NCI-H345 (cell line): ENCODE data around the gene MRPL22.
"Not testable (repeated sequence)": the region's sequence is repeated elsewhere in the genome, so short reads cannot be mapped to it uniquely, and the experiment has no call there.

Experiments
- DNase-seq: peaks from one replicate; lab custom pipeline; 2025; lab: John Stamatoyannopoulos, UW

Gene MRPL22

DNA sequence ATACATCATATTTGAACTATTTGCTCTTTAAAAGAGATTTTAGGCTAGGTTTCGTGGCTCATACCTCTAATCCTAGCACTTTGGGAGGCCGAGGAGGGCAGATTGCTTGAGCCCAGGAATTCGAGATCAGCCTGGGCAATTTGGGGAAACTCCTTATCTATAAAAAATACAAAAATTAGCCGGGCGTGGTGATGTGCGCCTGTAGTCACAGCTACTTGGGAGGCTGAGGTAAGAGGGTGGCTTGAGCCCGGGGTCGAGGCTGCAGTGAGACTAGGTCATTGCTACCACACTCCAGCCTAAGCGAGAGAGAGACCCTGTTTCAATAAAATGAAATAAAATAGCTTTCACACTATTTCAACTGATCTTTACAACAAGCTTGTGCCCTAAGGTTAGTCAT is 500 bp upstream of the MRPL22 start:
- DNase-seq, result no peak

DNA sequence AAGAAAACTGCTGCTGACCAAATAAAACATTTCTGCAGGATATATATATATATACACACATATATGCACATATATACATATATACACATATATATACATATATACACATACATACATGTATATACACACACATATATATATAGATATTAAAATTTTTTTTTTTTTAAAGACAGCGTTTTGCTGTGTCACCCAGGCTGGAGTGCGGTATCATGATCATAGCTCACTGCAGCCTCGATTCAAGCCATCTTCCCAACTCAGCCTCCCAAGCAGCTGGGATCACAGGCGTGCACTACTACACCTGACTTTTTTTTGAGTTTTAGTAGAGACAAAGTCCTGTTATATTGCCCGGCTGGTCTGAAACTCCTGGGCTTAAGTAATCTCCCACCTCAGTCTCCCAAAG is 2.7 kb downstream of the MRPL22 start:
- DNase-seq, result no peak

- no peak for DNase-seq
These were observed 3.8 kb downstream of the MRPL22 start for GRCh38 chr5:154944716-154945115.

DNA sequence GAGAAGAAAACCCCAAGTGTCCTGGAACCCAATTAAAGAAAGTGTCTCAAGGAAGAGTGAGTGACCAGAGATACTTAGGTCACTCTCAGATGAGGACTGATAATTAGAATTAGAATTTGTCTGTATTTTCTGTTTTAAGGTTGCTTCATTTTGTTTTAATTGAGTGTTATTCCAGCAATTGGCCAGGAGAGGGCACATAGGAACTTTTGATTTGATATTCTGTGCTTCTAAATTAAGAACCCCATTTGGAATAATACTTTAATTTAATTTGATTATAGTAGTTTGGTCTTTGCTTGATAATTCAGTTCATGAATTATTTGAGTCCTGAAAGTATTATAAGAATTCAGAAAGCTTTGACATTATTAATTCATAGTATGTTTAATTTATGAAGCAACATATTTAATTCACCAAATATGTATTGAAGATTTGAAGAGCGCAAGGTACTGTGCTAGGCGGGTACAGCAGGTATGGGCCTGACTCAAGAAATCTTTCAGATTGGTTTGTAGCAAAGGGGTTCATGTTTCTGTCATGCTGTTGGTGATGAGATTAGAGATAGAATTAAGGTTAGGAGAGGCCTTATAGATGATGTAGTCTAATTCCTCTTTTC is 4.9 kb downstream of the MRPL22 start:
- no peak for DNase-seq

DNA sequence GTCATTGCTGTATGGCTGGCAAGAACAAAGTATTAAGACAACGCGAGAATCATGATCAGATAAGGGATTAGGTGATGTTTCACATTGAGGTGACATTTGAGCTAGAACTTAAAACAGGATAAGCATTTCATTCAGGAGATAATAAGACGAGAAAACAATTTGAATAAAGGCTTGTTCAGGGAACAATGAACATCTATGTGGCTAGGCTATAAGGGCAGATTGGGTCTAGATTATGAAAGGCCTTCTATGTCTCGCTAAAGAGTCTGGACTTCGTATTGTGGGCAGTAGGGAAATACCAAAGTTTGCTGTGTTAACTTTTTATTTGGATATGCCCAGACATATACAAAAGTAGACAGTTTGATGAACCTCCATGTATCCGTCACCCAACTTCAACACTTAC is 6.9 kb downstream of the MRPL22 start:
- no peak for DNase-seq

- no peak for DNase-seq
These were observed 7.4 kb downstream of the MRPL22 start for GRCh38 chr5:154948313-154948712.

- DNase-seq, result no peak
These were observed 8.9 kb downstream of the MRPL22 start for GRCh38 chr5:154949781-154950180.

GRCh38 chr5:154956712-154957111 is 15.8 kb downstream of the MRPL22 start:
- DNase-seq, result no peak

- no peak for DNase-seq
These were observed 21.6 kb downstream of the MRPL22 start for GRCh38 chr5:154962494-154962893.

DNA sequence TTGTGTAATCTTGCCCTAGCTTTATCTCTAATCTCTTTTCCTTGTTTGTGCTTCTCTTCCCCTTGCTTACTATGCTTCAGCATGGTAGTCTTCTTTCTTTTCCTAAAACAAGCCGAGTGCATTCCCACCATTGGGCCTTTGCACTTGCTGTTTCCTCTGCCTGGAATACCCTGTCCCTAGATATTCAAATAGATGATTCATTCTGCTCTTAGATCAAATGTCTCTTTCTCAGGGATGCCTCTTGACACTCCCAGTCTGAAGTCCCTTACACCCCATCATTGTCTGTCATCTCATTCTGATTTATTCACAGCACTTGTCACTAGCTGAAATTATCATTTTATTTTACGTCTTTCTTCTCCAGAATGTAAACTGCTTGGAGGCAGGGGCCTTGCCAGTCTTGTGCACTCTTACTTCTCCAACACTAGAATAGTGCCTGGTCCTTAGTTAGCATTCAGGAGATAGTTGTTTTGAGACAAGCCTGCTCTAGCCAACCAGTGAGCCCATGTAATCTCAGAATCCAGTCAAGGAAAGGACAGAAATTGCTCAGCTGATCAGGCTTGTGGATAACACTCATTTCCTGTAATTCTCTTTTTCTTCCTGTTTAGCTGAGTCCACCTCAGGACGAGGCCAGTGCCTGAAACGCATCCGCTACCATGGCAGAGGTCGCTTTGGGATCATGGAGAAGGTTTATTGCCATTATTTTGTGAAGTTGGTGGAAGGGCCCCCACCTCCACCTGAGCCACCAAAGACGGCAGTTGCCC is 25.4 kb downstream of the MRPL22 start:
- DNase-seq, result no peak

GRCh38 chr5:154966874-154967273 is 26.0 kb downstream of the MRPL22 start:
- DNase-seq, result no peak

GRCh38 chr5:154967421-154968024 is 26.6 kb downstream of the MRPL22 start:
- no peak for DNase-seq

DNA sequence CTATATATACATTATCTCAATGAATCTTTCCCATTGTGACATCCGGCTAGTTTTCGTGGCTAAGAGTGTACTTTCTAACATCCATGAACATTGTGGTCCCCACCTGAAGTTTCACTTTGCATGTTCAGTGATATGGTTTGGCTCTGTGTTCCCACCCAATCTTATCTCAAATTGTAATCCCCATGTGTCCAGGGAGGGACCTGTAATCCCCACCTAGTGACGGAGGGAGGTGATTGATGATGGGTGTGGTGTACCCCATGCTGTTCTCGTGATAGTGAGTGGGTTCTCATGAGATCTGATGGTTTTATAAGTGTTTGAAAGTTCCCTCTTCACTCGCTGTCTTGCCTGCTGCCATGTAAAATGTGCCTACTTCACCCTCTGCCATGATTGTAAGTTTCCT is 28.1 kb downstream of the MRPL22 start:
- no peak for DNase-seq

DNA sequence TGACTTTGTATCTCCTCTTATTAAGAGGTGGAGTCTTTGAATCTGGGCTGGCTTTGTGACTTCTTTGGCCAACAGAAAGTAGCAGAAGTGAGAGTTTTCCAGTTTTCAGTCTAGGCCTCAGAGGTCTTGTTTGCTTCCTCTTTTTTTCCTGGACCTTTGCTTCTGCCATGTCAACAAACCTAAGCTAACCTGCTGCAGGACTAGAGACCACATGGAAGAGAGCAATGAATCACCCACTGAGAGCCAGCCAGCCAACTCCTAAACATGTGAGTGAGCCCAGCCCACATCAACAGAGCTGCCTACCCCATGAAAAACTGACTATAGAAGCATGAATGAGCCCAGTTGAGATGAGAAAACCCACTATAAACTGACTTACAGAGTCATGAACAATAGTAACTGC is 29.9 kb downstream of the MRPL22 start:
- no peak for DNase-seq

DNA sequence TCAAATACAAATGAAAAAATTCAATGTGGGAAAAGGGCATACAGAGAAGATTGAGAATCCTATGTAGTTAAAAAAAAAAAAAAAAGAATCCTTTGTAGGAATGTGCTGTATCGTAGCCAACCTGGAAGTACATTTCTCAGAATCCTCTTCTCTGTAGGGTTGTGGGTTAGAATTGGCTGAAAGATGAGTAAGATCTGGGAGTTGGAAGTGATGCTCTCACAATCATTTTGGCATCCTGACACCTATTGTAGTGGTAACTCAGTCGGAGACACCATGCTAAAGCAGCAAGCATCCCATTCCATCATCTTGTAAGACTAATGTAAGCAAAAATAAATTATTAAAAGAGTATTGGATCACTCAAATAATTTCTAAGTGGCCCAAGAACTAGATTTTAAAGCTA is 30.6 kb downstream of the MRPL22 start:
- DNase-seq, result no peak

GRCh38 chr5:154972476-154973080 is 31.7 kb downstream of the MRPL22 start:
- DNase-seq, result peak; percentile 18

DNA sequence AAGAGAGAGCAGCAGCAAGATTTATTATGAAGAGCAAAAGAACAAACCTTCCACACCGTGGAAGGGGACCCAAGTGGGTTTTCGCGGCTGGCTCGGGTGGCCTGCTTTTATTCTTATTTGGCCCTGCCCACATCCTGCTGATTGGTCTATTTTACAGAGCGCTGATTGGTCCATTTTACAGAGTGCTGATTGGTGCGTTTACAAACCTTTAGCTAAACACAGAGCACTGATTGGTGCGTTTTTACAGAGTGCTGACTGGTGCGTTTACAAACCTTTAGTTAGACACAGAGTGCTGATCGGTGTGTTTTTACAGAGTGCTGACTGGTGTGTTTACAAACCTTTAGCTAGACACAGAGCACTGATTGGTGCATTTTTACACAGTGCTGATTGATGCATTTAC is 35.2 kb downstream of the MRPL22 start:
- DNase-seq, result not testable (repeated sequence)

DNA sequence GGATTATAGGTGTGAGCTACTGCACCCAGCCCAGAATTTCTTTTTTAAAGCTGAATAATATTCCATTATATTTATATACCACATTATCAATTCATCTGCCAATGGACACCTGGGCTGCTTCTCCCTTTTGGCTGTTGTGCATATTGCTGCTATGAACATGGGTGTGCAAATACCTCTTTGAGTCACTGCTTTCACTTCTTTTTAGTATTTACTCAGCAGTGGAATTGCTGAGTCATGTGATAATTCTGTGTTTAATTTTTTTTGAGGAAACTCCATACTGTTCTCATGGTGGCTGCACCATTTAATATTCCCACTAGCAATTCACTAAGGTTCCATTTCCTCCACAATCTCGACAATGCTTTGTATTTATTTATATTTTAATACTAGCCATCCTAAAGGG is 36.5 kb downstream of the MRPL22 start:
- DNase-seq, result no peak

- DNase-seq, result not testable (repeated sequence)
These were observed 37.4 kb downstream of the MRPL22 start for GRCh38 chr5:154978294-154978693.

DNA sequence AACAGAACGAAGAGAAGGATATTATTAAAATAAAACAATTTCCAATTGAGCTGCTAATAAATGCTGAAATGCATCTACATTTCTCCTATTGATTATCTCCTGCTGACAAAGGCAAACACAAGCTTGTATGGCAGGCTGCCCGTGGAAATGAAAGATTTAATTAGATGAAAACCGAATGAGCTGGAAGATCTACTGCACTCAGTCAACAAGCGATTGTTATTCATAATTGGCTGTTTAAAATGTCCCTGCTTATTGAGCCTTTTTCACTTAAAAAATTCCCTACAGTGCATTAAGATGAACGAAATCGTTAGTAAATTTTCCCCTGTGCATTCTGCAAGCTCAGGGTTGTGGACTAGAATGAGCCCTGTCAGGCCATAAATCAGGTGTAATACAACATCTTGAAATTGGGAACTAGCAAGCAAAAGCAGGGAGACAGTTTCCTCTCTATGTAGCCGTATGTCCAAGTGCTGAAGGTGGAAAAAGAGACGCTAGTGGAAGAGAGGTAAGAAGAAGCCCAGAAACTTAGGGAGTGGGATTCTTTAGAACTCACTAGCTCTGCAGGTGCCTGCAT is 44.2 kb downstream of the MRPL22 start:
- DNase-seq, result no peak

DNA sequence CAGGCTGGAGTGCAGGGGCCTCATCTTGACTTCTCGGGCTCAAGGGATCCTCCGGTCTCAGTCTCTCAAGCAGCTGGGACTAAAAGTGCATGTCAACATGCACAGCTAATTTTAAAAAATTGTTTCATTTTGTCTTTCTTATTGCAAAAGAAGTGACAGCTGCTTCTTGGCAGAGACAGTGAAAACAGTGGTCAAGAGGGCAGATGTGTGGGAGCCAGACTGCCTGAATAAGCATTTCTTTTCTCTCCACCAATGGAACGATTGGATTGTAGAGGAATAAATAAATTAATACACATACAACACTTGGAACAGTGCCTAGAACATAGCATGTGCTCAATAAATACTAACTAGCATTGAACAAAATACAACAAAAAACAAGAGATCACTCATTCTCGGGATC is 45.3 kb downstream of the MRPL22 start:
- DNase-seq, result no peak

DNA sequence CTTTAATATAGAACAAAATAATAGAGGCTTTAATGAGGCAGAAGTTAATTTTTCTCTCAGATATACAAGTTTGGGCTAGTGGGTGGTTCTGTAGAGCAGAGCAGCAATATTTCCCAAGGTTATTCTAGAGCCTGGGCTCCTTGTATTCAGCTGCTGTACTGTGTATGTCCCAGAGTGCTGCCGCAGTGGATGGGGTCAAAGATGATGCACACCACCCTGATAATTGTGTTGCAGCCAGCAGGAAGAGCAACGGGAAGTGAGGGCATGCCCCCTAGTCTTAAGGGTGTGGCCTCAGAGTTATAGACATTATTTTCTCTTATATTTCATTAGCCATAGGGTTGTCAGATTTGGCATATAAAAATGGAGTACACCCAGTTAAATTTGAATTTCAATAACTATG is 48.8 kb downstream of the MRPL22 start:
- DNase-seq, result no peak

GRCh38 chr5:154993461-154993860 is 52.6 kb downstream of the MRPL22 start:
- no peak for DNase-seq
